ENCODE results near the gene CSF2.

CSF2 gene

GRCh38 chr5:132082329-132083023 lies 8.9 kb downstream of the CSF2 start:
- no peak overlapping the region for H3K27ac ChIP-seq

GRCh38 chr5:132083071-132083678 lies 9.6 kb downstream of the CSF2 start:
- H3K27ac ChIP-seq: no peak overlapping the region

More at GRCh38 chr5:132082329-132083023, 8.9 kb downstream of the CSF2 start:
- TF ChIP-seq CTCF (conservative IDR thresholded peaks at IDR 0.05): no peak
- TF ChIP-seq ZFX (IDR thresholded peaks at IDR 0.05): no peak

GRCh38 chr5:132085686-132086085 lies 12.1 kb downstream of the CSF2 start:
- TF ChIP-seq CTCF (conservative IDR thresholded peaks at IDR 0.05) (no peak), ZFX (IDR thresholded peaks at IDR 0.05) (no peak)
- no peak overlapping the region for H3K27ac ChIP-seq

More at GRCh38 chr5:132083071-132083678, 9.6 kb downstream of the CSF2 start:
- no peak for TF ChIP-seq ZFX (IDR thresholded peaks at IDR 0.05)

- H3K27ac ChIP-seq: no peak overlapping the region
- TF ChIP-seq ZFX (IDR thresholded peaks at IDR 0.05) (no peak), CTCF (conservative IDR thresholded peaks at IDR 0.05) (no peak)
Observed at GRCh38 chr5:132086277-132086794, 12.7 kb downstream of the CSF2 start.

GRCh38 chr5:132087176-132087575 lies 13.6 kb downstream of the CSF2 start:
- TF ChIP-seq CTCF (conservative IDR thresholded peaks at IDR 0.05): no peak
- no peak for TF ChIP-seq ZFX (IDR thresholded peaks at IDR 0.05)
- no peak overlapping the region for H3K27ac ChIP-seq

- TF ChIP-seq ZFX (IDR thresholded peaks at IDR 0.05) (no peak), CTCF (conservative IDR thresholded peaks at IDR 0.05) (no peak)
- no peak overlapping the region for H3K27ac ChIP-seq
Observed at GRCh38 chr5:132087661-132088060, 14.1 kb downstream of the CSF2 start.

GRCh38 chr5:132089363-132089762 lies 15.8 kb downstream of the CSF2 start:
- no peak overlapping the region for H3K27ac ChIP-seq
- TF ChIP-seq ZFX (IDR thresholded peaks at IDR 0.05) (no peak), CTCF (conservative IDR thresholded peaks at IDR 0.05) (no peak)

All from C4-2B (cell line).